Gastrocnemius medialis (tissue), 4 donors: Measurements from ENCODE around the gene MEG3. TPM values are rescaled to one million over a fixed set of nuclear protein-coding genes. Genes with fewer than 3 reads are reported as not detected.

Experiments used
- ATAC-seq, 2 donors: fragments of 150-250 bp; one replicate each; pipeline ENCODE4 v1.9.1; 2016
- DNase-seq, 2 donors: peaks; one replicate each; pipeline ENCODE4 v3.0.0-alpha.2; 2019
- H3K27ac ChIP-seq, 4 donors: fragments of 200-600 bp; sonication (generic); 1 replicate in 1 of 4; 2 replicates in 3 of 4; pipeline ENCODE4 v1.5.1; 2016 to 2018; ENCODE audit warnings: mild to moderate bottlenecking in 2 of 4, moderate library complexity in 1 of 4
- H3K27me3 ChIP-seq, 3 donors: fragments of 200-600 bp; sonication (generic) in 2 of 3; 1 replicate in 1 of 3; 2 replicates in 2 of 3; pipeline versions ENCODE4 v1.5.1 to v1.6.0; 2016 to 2019; ENCODE audit warnings: mild to moderate bottlenecking in 1 of 3, moderate library complexity in 1 of 3
- H3K36me3 ChIP-seq, 2 donors: fragments of 200-600 bp; sonication (generic) in 1 of 2; one replicate each; pipeline ENCODE4 v1.5.1; 2017 to 2018
- H3K4me1 ChIP-seq, 2 donors: fragments of 200-600 bp; sonication (generic) in 1 of 2; one replicate each; pipeline ENCODE4 v1.5.1; 2016 to 2017; ENCODE audit warnings: mild to moderate bottlenecking in 2 of 2
- H3K4me3 ChIP-seq, 4 donors: fragments of 200-600 bp; sonication (generic) in 3 of 4; 1 replicate in 1 of 4; 2 replicates in 3 of 4; pipeline ENCODE4 v1.5.1; 2016 to 2019; ENCODE audit warnings: mild to moderate bottlenecking in 2 of 4
- H3K9me3 ChIP-seq, 3 donors: fragments of 200-600 bp; sonication (generic) in 2 of 3; 1 replicate in 1 of 3; 2 replicates in 2 of 3; pipeline ENCODE4 v1.5.1; 2016 to 2019
- POLR2A ChIP-seq, 2 donors: fragments of 450-650 bp; IDR thresholded peaks; one replicate each; pipeline ENCODE4 v1.6.1; 2017; ENCODE audit warnings: antibody characterized with exemption in 2 of 2, mild to moderate bottlenecking in 2 of 2, moderate library complexity in 2 of 2
- in situ Hi-C, 4 donors: fragments of 200-750 bp; cut with MboI; loops; one replicate each; pipeline versions ENCODE4 v1.15.0 to v1.8.0; 2017; ENCODE audit warnings: low sequenced_read_pairs in 4 of 4
- intact Hi-C: fragments of 100-400 bp; cut with DNase I; formaldehyde crosslinking; loops from one replicate; pipeline ENCODE4 v1.15.1; 2023; ENCODE audit warnings: low total_unique reads
- total RNA-seq, 4 donors: library from RNA; depleted of rRNA; stranded (reverse); fragments of >200 nt; gene quantifications; one replicate each; pipeline versions ENCODE4 v1.1.0 to v1.2.3, GENCODE V29; 2016
- TF ChIP-seq, protein P1 (sequence below), 5 experiments: fragments of 450-650 bp in 3 of 5; fragments of 200-600 bp in 2 of 5; sonication (generic) in 2 of 5; IDR thresholded peaks in 4 of 5; conservative IDR thresholded peaks in 1 of 5; 1 replicate in 4 of 5; 2 replicates in 1 of 5; pipeline ENCODE4 v1.5.1; 2016 to 2019; ENCODE audit warnings: antibody characterized with exemption in 5 of 5, mild to moderate bottlenecking in 3 of 5, moderate library complexity in 3 of 5

The MEG3 gene
- total RNA-seq, 4 donors from 2014 or later, result 2.7 to 30.7 (median 5.2) TPM

DNA sequence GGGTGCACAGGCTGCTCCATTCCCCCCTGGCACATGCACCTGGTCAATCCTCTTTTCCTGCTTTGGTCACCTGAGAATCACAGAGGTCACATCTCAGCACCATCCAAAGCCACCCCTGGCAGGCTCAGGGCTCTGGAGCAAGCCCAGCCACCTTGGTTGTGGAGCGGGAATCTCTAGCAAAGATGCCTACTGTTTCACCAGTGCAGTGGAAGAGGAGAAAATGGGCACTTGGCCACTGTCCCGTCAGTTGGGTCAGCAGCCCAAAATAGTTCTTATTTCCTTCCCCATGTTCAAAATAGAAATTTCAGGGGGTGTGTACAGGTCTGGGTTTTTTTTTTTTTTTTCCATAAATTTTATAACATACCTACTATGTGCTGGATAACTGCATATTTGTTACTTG, 59.3 kb downstream of the MEG3 start:
- Histone ChIP-seq H3K36me3 (no peaks in the 10 kb centered on the region), H3K4me3 (no peak overlapping the region), H3K27me3 (no peaks in the 10 kb centered on the region), H3K27ac (no peak overlapping the region), H3K9me3 (no peaks in the 10 kb centered on the region), H3K4me1 (no peaks in the 10 kb centered on the region)
- in situ Hi-C loops (no loop called here), intact Hi-C loops (no loop called here)
- no peak for ATAC-seq
- no peak for DNase-seq
- TF ChIP-seq POLR2A (IDR thresholded peaks at IDR 0.05), result no peak
- TF ChIP-seq, protein P1, sequence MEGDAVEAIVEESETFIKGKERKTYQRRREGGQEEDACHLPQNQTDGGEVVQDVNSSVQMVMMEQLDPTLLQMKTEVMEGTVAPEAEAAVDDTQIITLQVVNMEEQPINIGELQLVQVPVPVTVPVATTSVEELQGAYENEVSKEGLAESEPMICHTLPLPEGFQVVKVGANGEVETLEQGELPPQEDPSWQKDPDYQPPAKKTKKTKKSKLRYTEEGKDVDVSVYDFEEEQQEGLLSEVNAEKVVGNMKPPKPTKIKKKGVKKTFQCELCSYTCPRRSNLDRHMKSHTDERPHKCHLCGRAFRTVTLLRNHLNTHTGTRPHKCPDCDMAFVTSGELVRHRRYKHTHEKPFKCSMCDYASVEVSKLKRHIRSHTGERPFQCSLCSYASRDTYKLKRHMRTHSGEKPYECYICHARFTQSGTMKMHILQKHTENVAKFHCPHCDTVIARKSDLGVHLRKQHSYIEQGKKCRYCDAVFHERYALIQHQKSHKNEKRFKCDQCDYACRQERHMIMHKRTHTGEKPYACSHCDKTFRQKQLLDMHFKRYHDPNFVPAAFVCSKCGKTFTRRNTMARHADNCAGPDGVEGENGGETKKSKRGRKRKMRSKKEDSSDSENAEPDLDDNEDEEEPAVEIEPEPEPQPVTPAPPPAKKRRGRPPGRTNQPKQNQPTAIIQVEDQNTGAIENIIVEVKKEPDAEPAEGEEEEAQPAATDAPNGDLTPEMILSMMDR (IDR thresholded peaks at IDR 0.05 in 4 of 5, conservative IDR thresholded peaks at IDR 0.05 in 1 of 5), result no peak

DNA sequence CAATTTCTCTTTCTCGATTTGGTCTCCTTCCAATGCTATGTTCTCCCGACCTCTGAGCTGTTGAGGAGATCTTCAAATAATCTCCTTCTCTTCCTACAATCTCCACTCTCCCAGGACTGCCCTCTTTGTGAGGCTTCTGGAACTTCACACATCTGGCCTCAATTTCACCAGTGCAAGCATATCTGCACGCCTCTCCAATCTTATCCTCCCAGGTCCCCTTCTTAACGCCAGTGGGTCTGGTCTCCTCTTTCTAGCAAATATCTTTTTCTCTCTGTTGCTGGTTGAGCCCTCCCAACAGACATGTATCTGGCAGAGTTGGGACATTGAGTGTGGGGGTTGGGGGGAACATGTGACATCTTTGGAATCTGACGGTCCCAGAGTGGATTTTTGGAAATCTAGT, 59.7 kb downstream of the MEG3 start:
- Histone ChIP-seq H3K4me1 (no peaks in the 10 kb centered on the region), H3K36me3 (no peaks in the 10 kb centered on the region), H3K27ac (no peak overlapping the region), H3K27me3 (no peaks in the 10 kb centered on the region), H3K4me3 (no peak overlapping the region), H3K9me3 (no peaks in the 10 kb centered on the region)
- ATAC-seq (no peak), DNase-seq (no peak)
- intact Hi-C loops (no loop called here), in situ Hi-C loops (no loop called here)
- no peak for TF ChIP-seq POLR2A (IDR thresholded peaks at IDR 0.05)
- TF ChIP-seq, protein P1 (IDR thresholded peaks at IDR 0.05 in 4 of 5, conservative IDR thresholded peaks at IDR 0.05 in 1 of 5), result no peak

DNA sequence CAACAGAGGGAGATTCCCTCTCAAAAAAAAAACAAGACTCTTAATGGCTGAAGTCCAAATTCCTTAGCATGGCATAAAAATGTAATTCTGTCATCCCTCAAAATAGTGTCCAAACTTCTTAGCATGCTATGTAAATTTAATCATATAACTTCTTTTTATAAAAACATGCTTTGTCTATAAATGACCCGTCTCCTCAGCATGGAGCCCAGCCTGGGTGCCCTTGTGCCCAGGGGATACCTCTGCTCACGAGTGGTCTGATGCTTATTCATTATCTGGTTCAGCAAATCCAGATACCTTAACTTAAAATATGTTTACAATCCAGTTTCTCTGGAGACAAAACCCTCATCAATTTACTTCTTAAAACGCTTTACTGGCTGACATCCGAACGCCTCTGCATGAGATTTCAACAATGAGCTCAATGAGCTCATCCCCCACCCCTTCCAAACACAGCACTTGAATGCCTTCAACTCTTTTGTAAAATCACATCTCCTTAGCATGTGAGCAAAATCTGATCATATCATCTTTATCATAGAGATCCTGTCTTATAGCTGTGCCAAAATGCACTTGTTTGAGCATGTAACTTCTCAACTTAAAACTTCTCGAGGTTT, 61.9 kb downstream of the MEG3 start:
- Histone ChIP-seq H3K36me3 (no peaks in the 10 kb centered on the region), H3K4me3 (no peak overlapping the region), H3K27ac (no peak overlapping the region), H3K9me3 (no peaks in the 10 kb centered on the region), H3K27me3 (no peaks in the 10 kb centered on the region), H3K4me1 (no peaks in the 10 kb centered on the region)
- DNase-seq (no peak), ATAC-seq (no peak)
- intact Hi-C loops (no loop called here), in situ Hi-C loops (no loop called here)
- no peak for TF ChIP-seq POLR2A (IDR thresholded peaks at IDR 0.05)
- TF ChIP-seq, protein P1 (IDR thresholded peaks at IDR 0.05 in 4 of 5, conservative IDR thresholded peaks at IDR 0.05 in 1 of 5), result no peak

DNA sequence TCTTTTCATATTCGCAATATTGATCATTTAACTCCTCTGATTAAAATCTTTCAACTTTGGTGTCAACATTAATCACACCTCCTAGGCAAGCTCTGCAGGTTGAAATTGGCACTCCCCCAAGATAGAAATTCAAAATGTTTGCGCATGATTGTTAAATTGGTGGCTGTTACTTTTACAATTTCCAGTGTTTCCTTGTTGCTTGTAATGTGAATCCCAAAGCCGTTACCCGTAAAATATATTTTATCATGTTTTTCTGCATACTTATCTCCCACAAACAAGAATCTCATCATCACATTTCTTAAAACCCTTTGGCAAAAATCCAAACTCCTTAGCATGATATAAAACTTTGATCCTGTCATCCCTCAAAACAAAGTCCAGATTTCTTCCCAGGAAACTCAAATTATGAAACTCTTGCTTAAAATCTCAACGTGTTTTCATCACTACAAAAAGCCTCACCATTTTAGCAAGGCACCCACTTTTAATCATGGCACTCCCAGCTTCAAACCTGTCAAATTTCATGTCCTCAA, 62.9 kb downstream of the MEG3 start:
- TF ChIP-seq, protein P1 (IDR thresholded peaks at IDR 0.05 in 4 of 5, conservative IDR thresholded peaks at IDR 0.05 in 1 of 5), result no peak
- no peak for TF ChIP-seq POLR2A (IDR thresholded peaks at IDR 0.05)
- Histone ChIP-seq H3K27me3 (no peaks in the 10 kb centered on the region), H3K27ac (no peak overlapping the region), H3K4me3 (no peak overlapping the region), H3K36me3 (no peaks in the 10 kb centered on the region), H3K9me3 (no peaks in the 10 kb centered on the region), H3K4me1 (no peaks in the 10 kb centered on the region)
- DNase-seq, result no peak
- in situ Hi-C loops, result no loop called here
- intact Hi-C loops, result no loop called here
- ATAC-seq, result no peak

DNA sequence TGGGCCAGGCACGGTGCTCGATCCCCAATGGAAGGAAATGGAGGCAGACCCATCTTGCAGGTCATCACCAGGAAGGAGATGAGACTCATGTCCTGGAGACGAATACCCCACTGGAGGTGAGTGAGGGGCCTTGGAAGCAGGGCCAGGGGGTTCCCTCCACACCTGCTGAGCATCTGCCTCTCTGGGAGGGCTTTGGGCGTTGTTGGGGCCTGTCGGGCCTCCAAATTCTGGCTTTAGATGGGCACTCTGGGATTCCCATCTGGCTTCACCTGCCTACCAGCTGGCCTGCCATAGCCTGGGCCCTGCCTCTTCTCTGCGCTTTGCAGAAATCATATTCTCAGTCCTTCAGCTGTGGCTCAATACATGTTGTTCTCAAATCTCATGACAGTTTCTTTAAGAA, 63.7 kb downstream of the MEG3 start:
- Histone ChIP-seq H3K9me3 (no peaks in the 10 kb centered on the region), H3K27ac (no peak overlapping the region), H3K27me3 (no peaks in the 10 kb centered on the region), H3K4me3 (no peak overlapping the region), H3K36me3 (no peaks in the 10 kb centered on the region), H3K4me1 (no peaks in the 10 kb centered on the region)
- no peak for TF ChIP-seq POLR2A (IDR thresholded peaks at IDR 0.05)
- TF ChIP-seq, protein P1 (IDR thresholded peaks at IDR 0.05 in 4 of 5, conservative IDR thresholded peaks at IDR 0.05 in 1 of 5), result no peak
- ATAC-seq, result no peak
- in situ Hi-C loops (no loop called here), intact Hi-C loops (no loop called here)
- peak in 1 of 2 donors; percentile 3 for DNase-seq
